ENCODE data around the gene CCNQ. TPM values are rescaled to one million over a fixed set of nuclear protein-coding genes. Genes with fewer than 3 reads are reported as not detected.

CCNQ gene
- total RNA-seq, 2 donors from 2014 or later, result 15.8 to 21.7 TPM

Other genes with a start within 250 kb of the CCNQ start
- gene PNMA6E, start 197.8 kb downstream of the CCNQ start, total RNA-seq, result not detected
- under 1 TPM; 0.65 to 0.90 TPM for gene ZFP92, start 187.7 kb downstream of the CCNQ start, total RNA-seq
- 1 to 10 TPM in 1 of 2 donors, under 1 TPM in 1; 0.48 to 1.9 TPM for gene TREX2, start 153.1 kb downstream of the CCNQ start, total RNA-seq
- 10 to 100 TPM; 23.5 to 30.1 TPM for gene HAUS7, start 128.6 kb downstream of the CCNQ start, total RNA-seq
- 100 to 1,000 TPM; 392 to 743 TPM for gene BGN, start 104.2 kb downstream of the CCNQ start, total RNA-seq
- gene ATP2B3, start 81.5 kb downstream of the CCNQ start, total RNA-seq, result under 1 TPM in 1 of 2 donors, not detected in 1; 0.19 TPM
- gene DUSP9, start 48.1 kb upstream of the CCNQ start, total RNA-seq, result not detected
- gene PNCK, start 74.7 kb upstream of the CCNQ start, total RNA-seq, result 10 to 100 TPM; 41.1 to 58.9 TPM
- gene SLC6A8, start 88.8 kb upstream of the CCNQ start, total RNA-seq, result 10 to 100 TPM; 33.5 to 42.3 TPM
- gene BCAP31, start 125.2 kb upstream of the CCNQ start, total RNA-seq, result 100 to 1,000 TPM; 129 to 133 TPM
- gene ABCD1, start 125.7 kb upstream of the CCNQ start, total RNA-seq, result 10 to 100 TPM; 14.7 to 22.6 TPM
- 10 to 100 TPM; 16.8 to 19.1 TPM for gene PLXNB3, start 165.1 kb upstream of the CCNQ start, total RNA-seq
- 1 to 10 TPM; 5.4 to 9.8 TPM for gene SRPK3, start 181.9 kb upstream of the CCNQ start, total RNA-seq
- 10 to 100 TPM; 43.9 to 44.1 TPM for gene IDH3G, start 195.2 kb upstream of the CCNQ start, total RNA-seq
- gene SSR4, start 195.5 kb upstream of the CCNQ start, total RNA-seq, result 100 to 1,000 TPM; 164 to 225 TPM
- 10 to 100 TPM; 21.0 to 22.9 TPM for gene PDZD4, start 231.4 kb upstream of the CCNQ start, total RNA-seq

Data from posterior vena cava (tissue), 2 donors.